NCI-H460 (cell line): ENCODE data around the gene PLA1A. TPM values are rescaled to one million over a fixed set of nuclear protein-coding genes. Genes with fewer than 3 reads are reported as not detected.
"Not testable (repeated sequence)": the region's sequence is repeated elsewhere in the genome, so short reads cannot be mapped to it uniquely, and the experiment has no call there.

Source experiments
- DNase-seq: peaks from one replicate; pipeline ENCODE4 v3.0.0-alpha.2; 2016; ENCODE audit warnings: low read depth; ENCODE audit errors: extremely low read depth
- total RNA-seq: library from RNA; depleted of rRNA; stranded (reverse); fragments of >200 nt; shearing (Covaris generic); gene quantifications from 2 replicates; pipeline ENCODE4 v1.2.3, GENCODE V29; 2014

Gene PLA1A
- total RNA-seq, 1 experiment from 2014 or later = not detected

- no peak for DNase-seq
Observed at GRCh38 chr3:119575507-119575906, 22.2 kb upstream of the PLA1A start.

DNA sequence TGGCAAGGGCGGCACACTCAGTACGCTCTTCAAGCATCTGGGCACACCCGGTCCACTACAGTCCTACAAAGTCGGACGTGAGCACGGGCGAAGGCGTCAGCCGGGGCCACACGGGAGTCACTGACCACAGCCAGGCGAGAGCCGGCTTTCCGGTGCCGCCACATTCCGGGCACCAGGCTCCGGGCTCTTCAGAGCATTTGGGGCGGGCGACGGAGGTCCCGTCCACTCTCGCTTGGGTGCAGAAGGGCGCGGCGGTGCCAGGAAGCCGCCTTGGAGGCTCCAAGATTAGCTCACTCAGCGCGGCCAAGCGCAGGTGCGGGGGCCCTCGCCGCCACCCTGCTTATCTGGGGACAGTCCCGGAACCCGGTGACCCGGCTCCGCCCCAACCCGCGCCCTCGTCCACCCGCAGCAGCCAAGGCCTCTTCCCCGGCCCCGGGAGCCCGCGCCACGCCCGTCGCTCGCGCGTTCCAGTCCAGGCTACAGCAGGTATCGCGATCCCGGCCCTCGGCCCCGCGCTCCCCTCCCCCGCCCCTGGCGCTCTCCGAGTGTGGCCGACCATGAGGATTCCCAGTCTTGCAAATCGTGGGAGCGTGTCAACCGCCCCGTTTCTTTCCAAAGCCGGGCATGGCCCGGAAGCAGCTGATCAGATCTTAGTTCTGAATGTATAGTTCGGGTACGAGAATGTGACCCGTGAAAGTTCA lies 18.2 kb upstream of the PLA1A start, which contains the start of gene ADPRH:
Gene ADPRH, plus strand, starts transcription at position 127 of the 701 bp plus-strand sequence. CDS start 2,678 bp downstream, outside the sequence.
- peak; percentile 18 for DNase-seq

DNA sequence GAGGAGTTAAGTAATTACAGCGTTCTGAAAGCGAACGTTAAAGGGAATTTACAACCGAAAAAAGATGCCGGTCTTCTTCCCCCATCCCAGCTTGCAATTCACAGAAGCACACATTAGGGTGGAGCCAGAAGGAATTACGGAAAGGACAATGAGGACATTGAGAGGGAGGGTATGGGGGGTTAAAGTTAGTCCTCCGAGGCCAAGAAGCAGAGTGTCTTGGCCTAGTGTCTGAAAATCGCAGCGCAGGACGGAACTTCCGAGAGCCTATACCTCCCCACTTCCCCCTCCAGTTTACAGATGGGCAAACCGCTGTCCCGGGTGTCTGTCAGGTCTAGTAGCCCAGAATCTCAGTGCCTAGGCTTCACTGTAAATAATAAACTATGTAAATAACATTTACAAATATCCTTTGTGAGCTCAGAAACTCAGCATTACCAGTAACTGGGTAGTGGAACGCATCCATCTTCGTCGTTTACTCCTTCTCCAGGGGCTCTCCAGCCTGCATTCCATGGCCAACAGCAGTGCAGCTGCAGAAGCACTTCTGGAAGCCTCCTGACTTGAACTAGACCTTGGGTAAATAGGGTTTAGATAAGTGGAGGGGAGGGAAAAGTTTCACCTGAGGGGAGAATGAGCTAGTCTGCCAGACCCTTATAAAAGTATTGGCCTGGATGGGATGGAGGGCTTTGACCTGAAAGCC lies 17.5 kb upstream of the PLA1A start:
- no peak for DNase-seq

DNA sequence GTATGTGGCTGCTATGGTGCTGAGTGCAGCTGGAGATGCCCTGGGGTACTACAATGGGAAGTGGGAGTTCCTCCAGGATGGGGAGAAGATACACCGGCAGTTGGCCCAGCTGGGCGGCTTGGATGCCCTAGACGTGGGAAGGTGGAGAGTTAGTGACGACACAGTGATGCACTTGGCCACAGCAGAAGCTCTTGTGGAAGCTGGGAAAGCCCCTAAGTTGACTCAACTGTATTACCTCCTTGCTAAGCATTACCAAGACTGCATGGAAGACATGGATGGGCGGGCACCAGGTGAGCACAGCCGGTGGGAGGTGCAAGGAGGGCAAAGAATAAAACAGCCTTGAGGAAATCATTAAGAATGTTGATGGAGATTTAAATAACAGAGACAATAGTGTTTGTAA lies 15.5 kb upstream of the PLA1A start:
- no peak for DNase-seq

- no peak for DNase-seq
Observed at GRCh38 chr3:119585208-119585607, 12.5 kb upstream of the PLA1A start.

- DNase-seq = no peak
Observed at GRCh38 chr3:119585856-119586570, 11.7 kb upstream of the PLA1A start.

DNA sequence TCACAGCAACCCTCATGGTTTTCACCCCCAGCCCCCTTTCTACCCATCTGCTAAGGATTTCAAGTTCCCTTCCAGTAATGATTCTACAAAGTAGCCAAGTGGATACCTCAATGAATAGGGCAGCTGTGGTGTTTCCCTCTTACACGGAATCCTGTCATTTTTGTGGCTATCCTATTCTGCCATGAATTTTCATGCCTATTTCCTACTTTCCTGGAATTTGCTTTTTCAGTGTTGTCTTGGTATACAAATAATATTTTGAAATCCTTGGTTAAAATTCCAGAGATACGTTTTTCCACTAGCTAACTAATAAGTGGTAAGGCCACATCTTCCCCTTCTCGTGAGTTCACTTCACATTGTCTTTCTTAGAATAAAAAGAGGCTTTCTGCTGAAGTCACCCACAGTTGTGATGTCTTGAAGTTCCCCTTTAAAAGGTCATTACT lies 10.9 kb upstream of the PLA1A start:
- no peak for DNase-seq

DNA sequence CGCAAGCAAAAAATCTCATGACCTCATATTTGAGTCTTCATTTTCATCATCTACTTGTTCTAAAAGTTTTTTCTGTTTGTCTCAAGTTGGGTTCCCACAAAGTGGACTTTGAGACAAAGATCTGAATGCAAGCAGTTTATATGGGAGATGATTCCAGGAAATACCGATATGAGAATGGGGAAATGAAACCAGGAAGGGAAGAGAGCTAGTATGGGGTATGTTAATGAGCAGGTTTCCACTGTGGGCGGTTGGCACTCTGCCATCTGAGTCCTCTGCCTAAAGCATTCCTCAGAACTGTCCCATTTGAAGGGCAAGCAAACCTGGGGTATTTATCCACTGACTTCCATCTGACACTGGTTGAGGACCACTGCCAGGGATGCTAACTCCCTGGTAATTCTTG lies 9.6 kb upstream of the PLA1A start:
- no peak for DNase-seq

DNA sequence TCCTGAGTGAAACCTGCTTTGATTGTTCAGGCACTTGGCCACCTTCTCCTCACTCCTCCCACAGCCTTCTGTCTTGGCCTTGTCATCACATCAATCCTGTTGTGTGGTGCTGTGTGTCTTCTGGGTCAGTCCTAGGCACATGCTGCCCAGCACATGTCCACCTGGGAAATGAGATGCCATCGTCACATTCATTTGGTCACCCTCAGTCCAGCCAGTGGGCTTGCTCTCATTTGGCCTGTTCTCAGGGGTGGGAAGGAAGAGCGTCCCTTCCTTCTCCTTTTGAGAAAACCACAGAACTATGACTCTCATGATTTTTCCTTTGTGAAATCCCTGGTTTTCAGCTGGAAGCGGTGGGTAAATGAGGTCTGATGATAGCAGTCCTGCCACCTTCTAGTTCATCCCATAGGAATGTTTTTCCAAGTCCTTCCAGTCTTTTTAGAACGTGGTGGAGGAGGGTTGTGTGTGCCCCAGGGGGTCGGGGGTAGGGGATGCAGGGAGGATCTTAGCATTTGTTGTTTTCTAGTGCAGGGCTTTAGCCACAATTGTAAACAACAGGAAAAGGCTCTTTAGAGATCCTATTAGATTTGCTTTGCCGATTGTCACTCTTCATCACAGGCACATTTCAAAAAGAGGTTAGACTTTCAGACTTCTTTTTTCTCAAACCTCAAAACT lies 8.4 kb upstream of the PLA1A start:
- DNase-seq = no peak

DNA sequence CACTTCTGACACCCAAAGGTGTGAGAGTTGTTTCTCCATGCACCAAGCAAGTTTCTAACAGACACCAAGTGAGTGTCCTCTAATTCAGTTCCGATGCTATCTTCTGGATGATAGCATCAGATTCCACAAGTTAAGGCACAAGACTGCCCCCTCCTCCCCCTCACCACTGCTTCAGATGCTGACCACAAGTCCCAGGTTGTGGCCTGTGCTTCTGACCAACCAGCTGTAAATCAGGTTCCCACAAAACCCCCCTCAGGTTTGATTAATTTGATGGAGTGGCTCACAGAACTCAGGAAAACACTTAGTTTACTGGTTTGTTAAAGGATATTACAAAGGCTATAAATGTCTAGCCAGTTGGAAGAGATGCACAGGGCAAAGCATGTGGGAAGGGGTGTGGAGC lies 7.0 kb upstream of the PLA1A start:
- no peak for DNase-seq

- DNase-seq = no peak
Observed at GRCh38 chr3:119592861-119593260, 4.8 kb upstream of the PLA1A start.

DNA sequence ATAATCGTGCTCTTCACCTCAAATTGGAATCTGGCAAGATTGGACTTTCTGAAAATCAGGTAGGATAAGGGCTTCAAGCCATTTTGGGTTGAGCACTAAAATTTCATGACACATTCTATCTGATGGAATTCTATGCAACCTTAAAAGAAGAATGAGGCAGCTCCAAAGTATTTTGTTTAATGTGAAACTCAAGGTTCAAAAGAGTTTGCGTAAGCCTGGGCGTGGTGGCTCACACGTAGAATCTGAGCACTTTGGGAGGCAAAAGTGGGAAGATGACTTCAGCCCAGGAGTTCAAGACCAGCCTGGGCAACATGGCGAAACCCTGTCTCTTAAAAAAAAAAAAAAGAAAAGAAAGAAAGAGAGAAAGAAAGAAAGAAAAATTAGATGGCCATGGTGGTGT lies 3.6 kb upstream of the PLA1A start:
- DNase-seq = no peak

GRCh38 chr3:119594929-119595328 lies 2.8 kb upstream of the PLA1A start:
- not testable (repeated sequence) for DNase-seq

DNA sequence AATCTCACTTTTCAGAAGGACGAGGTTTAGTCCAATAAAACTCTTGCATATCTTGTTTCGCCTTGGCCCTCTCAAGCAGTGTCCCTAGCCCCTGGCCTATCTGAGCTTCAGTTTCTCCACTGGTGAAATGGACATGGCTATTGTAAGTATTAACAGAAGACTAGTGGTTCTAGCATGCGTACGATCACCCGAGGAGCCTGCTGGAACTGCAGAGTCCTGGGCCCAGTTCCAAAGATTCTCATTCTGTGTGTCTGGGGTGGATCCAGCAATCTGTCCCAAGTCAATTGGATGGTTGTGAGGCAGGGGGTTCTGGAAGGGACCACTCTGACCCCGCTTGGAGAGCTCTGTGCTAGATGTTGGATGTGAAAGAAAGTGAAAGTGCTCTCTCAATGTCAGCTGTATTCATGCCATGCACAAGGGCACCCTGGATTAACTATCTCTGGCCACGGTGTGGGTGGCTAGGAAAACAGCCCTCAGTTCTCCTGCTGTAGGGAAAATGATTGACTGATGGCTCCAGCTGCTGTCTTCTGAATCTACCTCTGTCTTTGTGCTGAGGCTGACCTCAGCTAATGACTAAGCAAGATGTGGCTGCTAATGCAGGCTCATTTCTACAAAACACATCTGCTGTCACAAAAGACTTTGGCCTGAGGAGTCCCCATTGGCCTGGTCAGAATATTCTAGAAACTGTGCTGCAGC lies 1.9 kb upstream of the PLA1A start:
- no peak for DNase-seq

DNA sequence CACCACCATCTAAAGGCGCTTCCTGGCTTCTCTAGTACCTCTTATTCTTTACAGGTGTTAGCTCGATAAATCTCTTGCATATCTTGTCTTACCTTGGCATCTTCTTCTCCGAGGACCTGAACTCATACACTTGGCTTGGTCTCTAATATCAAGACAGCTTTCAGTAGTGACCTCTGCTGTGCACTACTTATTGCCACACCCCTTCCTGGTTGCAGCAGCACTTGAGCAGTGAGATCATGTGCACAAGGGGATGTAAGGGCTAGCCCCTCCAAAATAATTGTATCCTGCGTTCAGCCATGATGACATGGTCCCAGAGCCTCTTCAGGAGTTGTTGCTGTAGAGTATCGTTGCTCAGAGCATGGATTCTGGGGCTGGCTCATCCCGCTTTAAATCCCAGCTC lies 1.3 kb upstream of the PLA1A start:
- DNase-seq = no peak

- no peak for DNase-seq
Observed at GRCh38 chr3:119598410-119599098, 869 bp downstream of the PLA1A start.

DNA sequence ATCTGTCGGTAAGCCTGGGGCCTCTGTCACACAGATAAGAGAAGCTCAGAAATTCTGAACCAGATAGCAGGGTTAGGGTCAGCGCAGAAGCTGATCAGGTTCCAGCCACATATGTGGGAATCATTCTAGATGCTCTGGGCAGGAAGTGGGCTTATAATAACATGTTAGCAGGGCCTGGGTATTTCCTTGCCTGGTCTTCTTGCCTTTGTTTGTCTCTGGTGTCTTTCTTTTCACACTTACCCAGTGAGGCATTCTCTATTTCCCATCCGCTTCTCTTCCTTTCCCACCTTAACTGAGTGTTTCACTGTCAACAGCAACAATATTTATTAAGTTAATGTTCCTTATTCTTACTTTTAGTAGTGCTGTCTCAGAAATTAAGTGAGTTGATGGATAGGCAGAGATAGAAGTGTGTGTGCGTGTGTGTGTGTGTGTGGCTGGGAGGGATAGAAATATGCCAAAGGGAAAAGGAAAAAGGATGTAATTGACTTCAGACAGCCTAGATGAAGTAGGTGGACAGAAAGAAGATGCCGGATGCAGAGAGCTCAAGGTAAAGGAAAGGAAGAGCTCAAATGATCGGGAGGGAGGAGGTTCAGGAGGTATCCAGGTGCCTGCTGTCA lies 2.0 kb downstream of the PLA1A start:
- DNase-seq = no peak

GRCh38 chr3:119600732-119601131 lies 3.0 kb downstream of the PLA1A start:
- no peak for DNase-seq

DNA sequence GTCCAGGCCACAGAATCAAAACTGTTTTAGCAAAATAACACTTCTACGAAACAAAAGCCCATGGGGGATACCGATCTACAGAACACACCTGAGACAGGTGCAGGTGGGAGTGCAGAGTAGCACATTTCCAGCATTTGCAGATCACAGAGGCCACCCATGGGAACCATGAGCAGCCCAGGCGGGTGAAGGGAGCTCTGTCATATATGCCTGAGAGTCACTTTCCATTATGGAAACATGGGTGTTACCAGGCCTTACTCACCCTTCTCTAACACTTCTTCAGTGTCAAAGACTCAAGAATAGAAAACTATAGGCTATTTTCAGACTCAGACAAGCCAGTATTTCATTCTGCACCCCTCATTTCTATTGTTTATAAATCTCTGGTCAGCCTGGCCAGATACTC lies 3.5 kb downstream of the PLA1A start:
- DNase-seq = no peak
